GM18498 (cell line): ENCODE data around the gene KCNJ2.

Experiments
- ATAC-seq: cut with Tn5 transposase; IDR thresholded peaks from one replicate; pipeline ENCODE4 v1.9.1; 2021; ENCODE audit warnings: mild to moderate bottlenecking, moderate library complexity; ENCODE audit not compliant: unreplicated experiment

KCNJ2 gene

DNA sequence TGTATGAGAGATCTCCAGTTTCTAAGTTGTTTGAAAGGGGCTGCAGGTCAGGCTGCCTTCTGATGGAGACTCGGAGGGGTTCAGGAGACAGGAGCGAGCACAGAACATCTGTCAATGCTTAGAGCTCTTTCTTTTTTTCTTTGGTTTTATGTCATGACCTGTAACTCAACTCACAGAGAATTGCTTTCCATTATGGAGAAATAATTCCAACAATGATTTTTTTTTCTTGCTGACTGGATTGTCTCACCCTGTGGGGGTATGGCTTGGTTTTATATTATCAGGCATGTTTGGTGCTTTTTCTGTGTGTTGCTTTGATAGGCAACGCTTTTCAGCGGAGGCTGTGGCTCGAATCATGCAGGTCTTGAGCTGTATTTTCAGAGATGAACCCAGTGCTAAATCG, 10.7 kb upstream of the KCNJ2 start:
- no peak for ATAC-seq

GRCh38 chr17:70159980-70160379, 9.4 kb upstream of the KCNJ2 start:
- no peak for ATAC-seq

DNA sequence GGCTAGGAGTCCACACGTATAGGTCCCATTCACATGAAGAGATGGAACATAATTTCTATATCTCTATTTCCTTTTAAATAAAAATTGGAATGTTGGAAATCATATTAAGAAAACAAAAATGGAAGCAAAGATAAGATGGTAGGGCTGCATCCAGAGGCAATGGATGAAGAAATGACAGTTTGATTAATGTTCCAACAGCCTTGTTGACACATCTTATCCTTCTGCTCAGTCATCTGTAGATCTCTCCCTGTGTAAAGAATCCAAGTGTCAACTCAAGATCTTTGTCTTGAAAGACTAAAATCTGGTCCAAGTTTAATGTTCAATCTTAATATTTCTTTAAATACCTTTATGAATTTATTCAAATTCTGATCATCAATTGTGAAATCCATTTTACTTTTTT, 7.8 kb upstream of the KCNJ2 start:
- ATAC-seq, result no peak

GRCh38 chr17:70165383-70165782, 3.9 kb upstream of the KCNJ2 start:
- no peak for ATAC-seq

DNA sequence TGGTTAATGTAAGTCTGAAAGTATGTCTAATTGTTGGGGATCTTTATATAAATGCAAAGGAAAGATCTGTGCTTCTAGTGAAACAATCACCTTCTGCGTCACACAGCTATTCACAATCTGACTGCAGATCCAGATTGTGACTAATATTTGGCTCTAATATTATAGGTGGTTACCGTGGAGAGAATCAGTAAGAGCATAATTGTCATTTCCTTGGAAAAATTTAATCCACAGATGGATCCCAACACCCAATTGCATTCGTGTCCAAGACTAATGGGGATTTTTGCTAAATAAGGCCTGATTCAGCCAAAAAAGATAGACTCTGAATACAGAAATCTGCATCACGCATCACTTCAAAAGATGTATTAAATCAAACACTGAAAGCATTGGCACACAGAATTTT, 2.7 kb upstream of the KCNJ2 start:
- ATAC-seq, result no peak

- peak; percentile 25 for ATAC-seq
Measured at GRCh38 chr17:70168044-70168976, 1.0 kb upstream of the KCNJ2 start.

DNA sequence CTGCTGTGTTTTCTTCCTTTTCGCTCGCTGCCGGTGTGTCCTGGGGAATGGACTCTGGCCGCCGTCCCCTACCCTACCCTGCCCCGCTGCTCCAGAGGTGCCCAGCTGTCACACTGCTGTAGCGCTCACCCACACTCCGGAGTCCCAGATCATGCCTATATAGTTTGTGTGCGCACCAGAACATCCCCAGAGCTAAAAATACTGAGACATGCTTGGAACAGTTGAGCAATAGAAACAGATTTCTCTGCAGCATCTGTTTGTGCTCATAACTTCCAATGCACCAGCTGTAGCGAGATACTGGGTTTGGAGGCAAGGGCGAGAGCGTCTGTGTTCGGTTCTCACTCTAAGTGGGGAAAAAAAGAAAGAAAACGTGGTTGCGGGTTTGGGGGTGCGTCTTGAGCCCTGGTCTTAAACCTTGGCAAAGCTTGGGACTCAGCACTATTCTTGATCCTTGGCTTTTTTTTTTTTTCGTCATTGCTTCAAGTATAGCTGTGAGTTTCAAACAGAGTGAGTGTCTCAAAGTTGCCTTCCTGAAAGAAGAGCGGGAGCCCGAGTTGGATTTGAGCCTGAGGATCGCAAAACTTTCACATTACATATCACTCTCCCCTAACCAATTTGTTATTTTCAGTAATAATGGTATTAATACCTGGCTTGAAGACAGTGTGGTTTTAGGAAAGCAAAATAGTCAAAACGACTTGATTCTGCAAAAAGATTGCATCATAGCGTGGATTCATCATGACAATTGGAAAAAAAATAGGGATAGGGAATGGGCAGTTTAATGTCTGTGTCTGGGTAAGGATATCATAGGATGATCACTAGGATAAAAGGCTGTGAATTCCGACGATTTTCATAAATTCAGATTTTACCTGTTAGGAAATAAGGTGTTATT, 621 bp downstream of the KCNJ2 start:
- no peak for ATAC-seq

GRCh38 chr17:70171159-70171558, 1.8 kb downstream of the KCNJ2 start:
- ATAC-seq, result no peak

DNA sequence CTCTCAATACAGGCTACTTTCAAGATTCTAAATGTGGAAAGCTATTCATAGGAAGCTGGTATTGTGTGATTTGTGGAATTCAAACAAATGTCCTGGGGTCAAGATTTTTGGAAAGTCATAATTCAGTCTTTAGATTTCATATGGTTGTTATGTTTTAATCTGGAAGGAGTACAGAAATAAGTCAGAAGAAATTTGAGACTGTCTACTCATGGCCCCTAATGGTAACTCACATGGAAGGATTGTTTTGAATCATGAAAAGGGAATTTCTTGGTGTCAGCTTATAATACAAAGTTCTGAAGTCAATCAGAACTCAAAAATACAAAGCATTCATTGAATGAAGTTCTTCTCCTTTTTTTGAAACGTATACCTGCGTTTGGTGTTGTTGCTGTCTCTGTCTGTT, 3.1 kb downstream of the KCNJ2 start:
- no peak for ATAC-seq

- no peak for ATAC-seq
Measured at GRCh38 chr17:70172923-70173322, 3.6 kb downstream of the KCNJ2 start.

GRCh38 chr17:70173681-70174080, 4.3 kb downstream of the KCNJ2 start:
- ATAC-seq, result no peak

GRCh38 chr17:70181376-70181775, 12.0 kb downstream of the KCNJ2 start:
- no peak for ATAC-seq

GRCh38 chr17:70181866-70182265, 12.5 kb downstream of the KCNJ2 start:
- ATAC-seq, result no peak

DNA sequence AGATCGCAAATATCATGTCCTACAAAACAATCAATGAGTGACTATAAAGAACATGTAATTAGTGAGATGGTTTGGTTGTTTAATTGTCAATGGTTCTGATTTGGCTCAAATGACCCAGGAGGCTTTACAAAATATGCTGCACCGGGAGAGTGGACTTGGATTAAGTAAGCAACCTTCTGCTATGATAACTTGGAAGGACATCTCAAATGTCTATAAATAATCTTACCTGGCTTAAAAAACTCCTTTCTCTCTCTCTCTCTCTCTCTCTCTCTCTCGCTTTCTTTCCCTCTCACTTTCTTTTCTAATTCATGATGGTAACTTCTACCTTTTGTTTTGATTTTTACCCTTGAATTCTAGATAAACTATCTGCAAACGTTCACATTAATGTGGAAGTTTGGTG, 14.2 kb downstream of the KCNJ2 start:
- ATAC-seq, result no peak

DNA sequence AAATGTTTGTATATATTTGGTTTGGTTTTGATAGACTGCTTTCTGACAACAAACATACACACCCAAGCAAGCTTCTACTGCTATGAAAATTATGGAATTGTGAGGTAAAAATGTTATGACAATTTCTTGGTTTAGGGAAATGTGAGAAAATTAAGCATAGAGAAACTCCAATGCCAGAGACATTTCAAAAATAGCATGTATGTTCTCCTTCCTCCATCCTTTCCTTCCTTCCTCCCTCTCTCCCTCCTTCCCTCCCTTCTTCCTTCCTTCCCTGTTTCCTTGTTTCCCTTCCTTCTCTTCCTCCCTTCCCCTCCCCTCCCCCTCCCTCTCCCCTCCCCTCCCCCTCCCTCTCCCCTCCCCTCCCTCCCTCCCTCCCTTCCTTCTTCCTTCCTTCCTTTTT, 14.9 kb downstream of the KCNJ2 start:
- no peak for ATAC-seq

DNA sequence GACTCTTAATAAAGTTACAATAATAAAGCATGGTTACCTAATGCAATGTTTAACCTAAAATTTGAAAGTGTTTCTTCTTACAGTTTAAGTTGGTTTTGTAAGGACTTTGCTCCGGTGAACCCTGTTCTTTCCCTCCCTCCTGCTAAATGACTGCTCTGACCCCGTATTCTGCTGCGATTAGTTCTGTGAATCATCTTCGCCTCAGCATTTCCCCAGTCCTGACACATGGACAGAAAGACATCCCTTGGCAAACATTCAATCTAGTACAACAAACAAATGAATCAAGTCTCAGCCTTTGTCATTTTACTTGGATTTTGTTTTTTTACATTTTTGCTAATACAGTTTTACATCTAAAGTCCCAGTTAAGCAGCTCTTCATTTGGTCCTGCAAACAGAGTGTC, 15.4 kb downstream of the KCNJ2 start:
- ATAC-seq, result no peak

DNA sequence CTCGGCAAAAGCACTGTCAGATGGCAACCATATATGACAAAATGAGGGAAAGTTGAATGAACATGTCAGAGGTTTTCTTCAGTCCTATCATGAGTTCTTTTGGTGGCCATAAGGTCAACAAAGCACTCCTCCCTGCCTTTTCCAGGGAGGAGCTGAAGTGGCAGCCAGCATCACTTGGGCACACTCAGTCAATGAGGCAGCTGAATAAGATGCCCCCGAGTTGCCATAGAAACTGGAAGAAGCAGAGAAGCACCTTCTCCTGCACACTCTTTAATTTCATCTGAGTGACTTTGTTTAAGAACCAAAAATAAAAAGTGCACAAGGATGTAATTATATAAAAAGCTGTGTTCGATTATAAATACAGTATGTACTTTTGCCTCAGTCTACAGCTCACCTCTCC, 16.0 kb downstream of the KCNJ2 start:
- ATAC-seq, result no peak

DNA sequence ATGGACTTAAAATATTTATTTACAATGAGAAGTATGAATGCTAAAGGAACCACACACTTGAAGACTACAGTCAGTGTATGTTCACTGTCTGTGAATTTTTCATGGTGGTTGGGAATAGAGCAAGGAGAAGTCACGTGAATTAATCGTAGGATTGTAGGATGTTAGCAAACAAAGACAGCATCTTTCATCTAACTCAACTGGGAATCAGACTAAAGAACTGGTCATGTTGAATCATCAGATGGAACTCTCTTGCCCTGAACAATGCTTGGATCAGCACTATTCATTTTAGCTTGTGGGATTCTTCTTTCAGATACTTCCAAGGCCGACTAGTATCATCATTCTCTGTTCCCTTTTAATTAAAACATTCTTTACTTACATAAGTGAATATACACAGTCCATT, 18.1 kb downstream of the KCNJ2 start:
- no peak for ATAC-seq

DNA sequence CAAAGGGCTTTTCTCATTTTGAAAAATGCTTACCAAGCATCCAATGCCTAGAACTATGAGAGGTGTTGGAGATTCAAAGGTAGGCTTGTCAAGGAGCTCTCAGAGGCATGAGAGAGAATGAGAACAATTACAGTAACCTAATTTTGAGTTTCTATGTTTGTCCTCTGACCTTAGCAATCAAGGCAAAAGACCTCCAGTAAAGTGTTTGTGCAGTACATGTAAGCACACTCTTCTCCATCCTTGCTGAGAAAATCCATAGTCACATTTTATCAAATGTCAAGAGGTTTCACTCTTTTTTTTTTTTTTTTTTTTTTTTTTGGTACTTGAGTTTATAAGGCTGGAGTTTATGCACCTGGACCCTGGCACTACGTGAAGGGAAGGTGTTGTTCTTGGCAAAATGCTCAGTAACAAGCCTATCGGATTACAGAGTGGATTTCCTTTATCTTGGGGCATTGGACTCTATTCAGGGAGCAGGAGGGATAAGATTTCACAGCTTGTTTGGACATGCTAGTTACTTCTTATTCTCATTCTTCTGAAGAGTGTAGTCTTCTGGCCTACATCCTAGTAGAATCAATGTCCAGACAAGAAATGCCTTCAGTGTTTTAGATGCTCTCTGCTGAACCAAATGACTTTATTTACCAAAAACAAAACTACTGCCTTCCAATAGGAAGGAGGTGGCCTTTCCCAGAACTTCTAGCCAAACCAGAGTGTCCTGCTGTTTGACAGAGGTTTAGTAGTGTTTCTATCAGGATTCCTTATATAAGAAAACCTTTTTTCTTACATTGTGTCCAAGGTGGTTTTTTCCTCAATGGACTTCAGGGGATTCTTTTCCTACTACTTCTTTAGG, 21.9 kb downstream of the KCNJ2 start:
- ATAC-seq, result no peak

- ATAC-seq, result no peak
Measured at GRCh38 chr17:70195091-70195490, 25.8 kb downstream of the KCNJ2 start.

- ATAC-seq, result no peak
Measured at GRCh38 chr17:70201872-70202419, 32.6 kb downstream of the KCNJ2 start.
